IMR-90 (cell line): Measurements from ENCODE around the gene CYP27C1. TPM values are rescaled to one million over a fixed set of nuclear protein-coding genes. Genes with fewer than 3 reads are reported as not detected.

Experiments
- ATAC-seq: fragments of 200-7000 bp; cut with Tn5 transposase; 2 replicates; pipeline ENCODE4 v1.9.1; 2020; ENCODE audit warnings: low read depth, mild to moderate bottlenecking, moderate library complexity
- BruUV-seq: library from RNA; stranded (reverse); fragments of 400-500 nt; replicated peaks from 2 replicates; lab custom pipeline; 2021; lab: Mats Ljungman, UMichigan
- CTCF ChIA-PET: fragments of 300-600 bp; formaldehyde crosslinking; extraction: SDS; loops from one replicate; lab custom pipeline; 2021; ENCODE audit warnings: antibody characterized with exemption; lab: Yijun Ruan, JAX
- POLR2A ChIA-PET: fragments of 300-600 bp; sonication (Branson Sonifier 250); formaldehyde crosslinking; loops from one replicate; lab custom pipeline; 2022; ENCODE audit warnings: antibody characterized with exemption; ENCODE audit not compliant: unreplicated experiment; lab: Charles Lee
- DNase-seq: peaks from one replicate; pipeline ENCODE4 v3.0.0; 2013
- H2AFZ ChIP-seq: replicated peaks from 2 replicates; pipeline ENCODE3; 2013; ENCODE audit warnings: low read length, mild to moderate bottlenecking; ENCODE audit not compliant: poor library complexity
- H2AK5ac ChIP-seq: 2 replicates; pipeline ENCODE4 v1.6.1; 2013; ENCODE audit warnings: low read depth, low read length, inconsistent platforms
- H2AK9ac ChIP-seq: replicated peaks from 2 replicates; pipeline ENCODE3; 2013; ENCODE audit warnings: mild to moderate bottlenecking, low read depth, low read length, moderate library complexity; ENCODE audit not compliant: poor library complexity
- H2BK120ac ChIP-seq: 2 replicates; pipeline ENCODE4 v1.6.1; 2013; ENCODE audit warnings: low read depth, low read length, inconsistent platforms
- H2BK15ac ChIP-seq: 3 replicates; pipeline ENCODE4 v1.6.1; 2013; ENCODE audit warnings: low read depth, low read length, inconsistent platforms
- H2BK20ac ChIP-seq: 2 replicates; pipeline ENCODE4 v1.6.1; 2013; ENCODE audit warnings: low read depth, mild to moderate bottlenecking, inconsistent platforms, low read length, moderate library complexity
- H2BK5ac ChIP-seq: 2 replicates; pipeline ENCODE4 v1.6.1; 2013; ENCODE audit warnings: mild to moderate bottlenecking, low read depth, low read length, inconsistent platforms; ENCODE audit not compliant: poor library complexity, severe bottlenecking
- H3K14ac ChIP-seq: replicated peaks from 2 replicates; pipeline ENCODE4 v1.6.1; 2013; ENCODE audit warnings: low read depth, low read length, inconsistent platforms
- H3K18ac ChIP-seq: 2 replicates; pipeline ENCODE4 v1.6.1; 2013; ENCODE audit warnings: low read depth, low read length, control low read depth
- H3K23ac ChIP-seq: 2 replicates; pipeline ENCODE4 v1.6.1; 2013; ENCODE audit warnings: low read depth, low read length, inconsistent platforms
- H3K27ac ChIP-seq: 2 replicates; pipeline ENCODE4 v1.5.1; 2013; ENCODE audit warnings: mild to moderate bottlenecking, control low read depth, low read length; ENCODE audit not compliant: insufficient read depth
- H3K27me3 ChIP-seq: 2 replicates; pipeline ENCODE4 v1.6.1; 2013; ENCODE audit warnings: low read length; ENCODE audit not compliant: control insufficient read depth, insufficient read depth
- H3K36me3 ChIP-seq: 2 replicates; pipeline ENCODE4 v1.6.1; 2013; ENCODE audit warnings: low read length, mixed read lengths; ENCODE audit not compliant: control insufficient read depth, insufficient read depth
- H3K4ac ChIP-seq: 2 replicates; pipeline ENCODE4 v1.6.1; 2013; ENCODE audit warnings: low read depth, low read length, inconsistent platforms
- H3K4me1 ChIP-seq: 2 replicates; pipeline ENCODE4 v1.6.1; 2013; ENCODE audit warnings: low read length, mixed read lengths; ENCODE audit not compliant: control insufficient read depth, insufficient read depth
- H3K4me2 ChIP-seq: 2 replicates; pipeline ENCODE4 v1.6.1; 2013; ENCODE audit warnings: low read depth, mild to moderate bottlenecking, control low read depth, low read length, moderate library complexity
- H3K4me3 ChIP-seq: 2 replicates; pipeline ENCODE4 v1.5.1; 2013; ENCODE audit warnings: low read depth, mild to moderate bottlenecking, control low read depth, low read length, moderate library complexity; ENCODE audit not compliant: insufficient read depth
- H3K56ac ChIP-seq: 2 replicates; pipeline ENCODE4 v1.6.1; 2013; ENCODE audit warnings: low read length, inconsistent platforms; ENCODE audit not compliant: insufficient read depth; ENCODE audit errors: extremely low read depth
- H3K79me1 ChIP-seq, 2 experiments: 2 replicates each; pipeline ENCODE4 v1.6.1; 2013; ENCODE audit warnings: low read length in 2 of 2, inconsistent platforms in 1 of 2, low read depth in 1 of 2
- H3K9ac ChIP-seq: 2 replicates; pipeline ENCODE4 v1.6.1; 2013; ENCODE audit warnings: low read depth, low read length, control low read depth
- H3K9me1 ChIP-seq: 2 replicates; pipeline ENCODE4 v1.6.1; 2013; ENCODE audit warnings: low read length, inconsistent platforms; ENCODE audit not compliant: insufficient read depth
- H3K9me3 ChIP-seq: 2 replicates; pipeline ENCODE4 v1.6.1; 2013; ENCODE audit warnings: low read length; ENCODE audit not compliant: control insufficient read depth, insufficient read depth
- H4K20me1 ChIP-seq: 2 replicates; pipeline ENCODE4 v1.6.1; 2013; ENCODE audit warnings: low read length, inconsistent platforms; ENCODE audit not compliant: insufficient read depth
- H4K5ac ChIP-seq: 2 replicates; pipeline ENCODE4 v1.6.1; 2013; ENCODE audit warnings: mild to moderate bottlenecking, low read depth, low read length, control low read depth
- H4K8ac ChIP-seq, 2 experiments: 2 replicates each; pipeline ENCODE4 v1.6.1; 2013; ENCODE audit warnings: low read depth in 2 of 2, low read length in 2 of 2, control low read depth in 1 of 2, inconsistent platforms in 1 of 2
- H4K91ac ChIP-seq: 2 replicates; pipeline ENCODE4 v1.6.1; 2013; ENCODE audit warnings: low read depth, low read length, inconsistent platforms; ENCODE audit not compliant: insufficient read depth
- BHLHE40 ChIP-seq: fragments of 150-350 bp; IDR thresholded peaks from 2 replicates; pipeline ENCODE4 v1.6.1; 2016; ENCODE audit warnings: mild to moderate bottlenecking, low read depth, low read length
- NFE2L2 ChIP-seq: fragments of 150-350 bp; IDR thresholded peaks from 2 replicates; pipeline ENCODE4 v1.6.1; 2016; ENCODE audit warnings: low read depth, mild to moderate bottlenecking, low read length
- WGBS, 2 experiments: methylation state at CpG; one replicate each; pipeline versions ENCODE4 v1.1.5 to v1.1.7; 2013; ENCODE audit warnings: missing lambda C conversion rate in 2 of 2; ENCODE audit not compliant: insufficient read length in 1 of 2; ENCODE audit errors: extremely low coverage in 2 of 2; 5-methylcytosine and 5-hydroxymethylcytosine counted together
- dilution Hi-C: fragments of 300-500 bp; cut with HindIII; formaldehyde crosslinking; loops from one replicate; pipeline ENCODE4 v1.14.3; 2018; ENCODE audit warnings: low sequenced_read_pairs; ENCODE audit not compliant: unreplicated experiment
- in situ Hi-C: fragments of 300-500 bp; cut with MboI; formaldehyde crosslinking; loops from 3 replicates; pipeline ENCODE4 v1.14.3; 2019; ENCODE audit warnings: low sequenced_read_pairs, inconsistent platforms, mixed read lengths
- intact Hi-C: fragments of 100-400 bp; cut with micrococcal nuclease; formaldehyde crosslinking; loops from 2 replicates; pipeline ENCODE4 v1.10.0; 2022
- polyA plus RNA-seq, 3 experiments: library from polyadenylated mRNA; depleted of rRNA; stranded (reverse); fragments of >200 nt; gene quantifications; 2 replicates each; pipeline ENCODE4 v1.2.3, GENCODE V29; 2012; ENCODE audit warnings: low replicate concordance in 1 of 3
- total RNA-seq: library from RNA; depleted of rRNA; stranded (reverse); fragments of >200 nt; gene quantifications from 2 replicates; pipeline ENCODE4 v1.2.3, GENCODE V29; 2012

The CYP27C1 gene
- total and polyA plus RNA-seq, 2 of the 4 experiments (the other 2 are of a cell fraction), result not detected

GRCh38 chr2:127145280-127145895, 74.7 kb downstream of the CYP27C1 start:
- Histone ChIP-seq H3K14ac (0 out of 2 replicates have a peak overlapping the region, but pooled peaks have one; percentile 38), H3K36me3 (no peaks in the 10 kb centered on the region), H3K4me1 (peaks cover 17% of the 10 kb centered on the region), H4K5ac (no peak overlapping the region), H2BK20ac (no peak overlapping the region), H4K8ac (no peak overlapping the region), H3K9me1 (peaks cover 16% of the 10 kb centered on the region), H2AK5ac (peak overlapping the region; percentile 67), H4K20me1 (no peaks in the 10 kb centered on the region), H4K91ac (peak overlapping the region; percentile 50; the same call in 1 of the 2 replicates), H2BK5ac (no peak overlapping the region), H3K56ac (no peak overlapping the region), H2BK15ac (peak overlapping the region; percentile 44; the same call in 1 of the 3 replicates), H3K27ac (no peak overlapping the region), H3K4me3 (no peak overlapping the region), H3K4me2 (no peak overlapping the region), H3K27me3 (no peaks in the 10 kb centered on the region), H2BK120ac (peak overlapping the region; percentile 62), H3K23ac (no peak overlapping the region), H3K4ac (peak overlapping the region; percentile 77), H3K9me3 (no peaks in the 10 kb centered on the region), H2AFZ (no peak overlapping the region), H3K79me1 (0 out of 4 replicates have a peak, but pooled peaks cover 0 to 3% of the 10 kb centered on the region in 2 experiments), H2AK9ac (no peak overlapping the region), H3K9ac (no peak overlapping the region), H3K18ac (peak overlapping the region; percentile 3; the same call in 1 of the 2 replicates)
- ChIA-PET CTCF (interaction anchor here (0.5 to 1.7 kb wide), 2 partner anchors 9 to 56 kb away, joined by 4 to 6 read pairs; no protein-coding TSS in a partner anchor), POLR2A (no interaction called here)
- ATAC-seq, result no peak
- no TSS peak for BruUV-seq
- TF ChIP-seq BHLHE40, result no peak
- peak; percentile 53; the same call in 1 of the 2 replicates for TF ChIP-seq NFE2L2
- WGBS, 2 experiments, result no CpG with 5 or more reads among the region's 1 CpG
- peak; percentile 27 for DNase-seq
- dilution Hi-C loops, result no loop called here
- intact Hi-C loops, result loop anchor here (2.0 to 5.0 kb wide), 2 partner anchors 39 to 63 kb away; partner anchors contain the start of gene BIN1
- in situ Hi-C loops, result no loop called here
